Measurements from ENCODE around the gene TMOD3. TPM values are rescaled to one million over a fixed set of nuclear protein-coding genes. Genes with fewer than 3 reads are reported as not detected.
A peak's percentile ranks its signal among the peaks of the same experiment; 100 is the strongest.
"Not testable (repeated sequence)": the region's sequence is repeated elsewhere in the genome, so short reads cannot be mapped to it uniquely, and the experiment has no call there.

The TMOD3 gene
- 28.4 and 35.6 TPM in 2 replicates for total RNA-seq (2014; rRNA removed; shearing (Covaris generic))

DNA sequence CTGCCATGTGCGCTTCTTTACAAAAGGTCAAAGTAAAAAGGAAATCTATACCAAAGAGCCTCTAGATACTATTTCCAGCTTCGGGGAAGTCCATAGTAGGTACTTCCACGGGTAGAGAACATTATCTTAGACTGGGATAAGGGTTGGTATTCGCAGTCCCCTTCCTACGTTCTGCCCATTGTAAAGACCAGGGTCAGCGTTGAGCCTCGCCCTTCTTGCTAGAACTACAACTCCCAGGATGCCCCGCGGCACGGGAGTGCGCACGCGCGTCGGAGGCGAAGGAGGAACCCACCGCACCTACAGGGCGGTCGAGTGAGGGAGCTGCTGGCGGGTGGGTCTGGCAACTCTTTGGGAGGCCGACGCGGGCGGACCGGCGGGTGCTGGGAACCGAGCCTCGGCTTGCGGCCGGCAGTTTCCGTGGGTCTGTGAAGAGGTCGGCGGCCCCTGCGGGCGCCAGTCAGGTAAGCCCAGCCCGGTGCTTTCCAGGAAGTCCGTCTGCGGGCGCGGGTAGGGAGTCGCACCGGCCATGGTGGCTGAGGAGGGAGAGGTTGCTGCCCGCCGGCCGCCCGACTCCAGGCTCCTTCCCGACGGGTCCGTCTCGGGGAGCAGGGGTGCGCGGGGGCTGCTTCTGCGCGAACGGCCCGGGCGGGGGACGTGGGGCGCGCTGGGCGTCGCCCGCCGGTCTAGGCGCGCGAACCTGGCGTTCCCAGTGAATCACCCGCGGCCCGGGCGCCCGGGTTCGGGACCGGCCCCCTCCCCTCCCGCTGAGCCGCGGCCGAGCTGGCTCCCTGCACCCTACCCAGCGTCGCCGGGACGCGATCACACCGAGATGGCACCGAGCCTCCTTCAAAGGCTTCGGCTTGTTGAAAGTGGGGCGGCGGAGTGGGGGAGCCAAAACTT lies at the start of gene TMOD3:
TSS of gene TMOD3 (plus strand) at position 278 of the 900 bp plus-strand sequence. CDS start 33,232 bp downstream, outside the sequence.
- no peaks in the 10 kb centered on the region for H3K27me3 ChIP-seq (ENCODE audit: control insufficient read depth, insufficient read depth, low read length)
- peak within 1 kb of the TSS; percentile 88 for H3K4me3 ChIP-seq (ENCODE audit: insufficient read depth, low read depth, low read length)
- H3K36me3 ChIP-seq (replicated peaks; ENCODE audit: control insufficient read depth, insufficient read depth, low read length): no peaks in the 10 kb centered on the region
- peak; percentile 95 for DNase-seq

DNA sequence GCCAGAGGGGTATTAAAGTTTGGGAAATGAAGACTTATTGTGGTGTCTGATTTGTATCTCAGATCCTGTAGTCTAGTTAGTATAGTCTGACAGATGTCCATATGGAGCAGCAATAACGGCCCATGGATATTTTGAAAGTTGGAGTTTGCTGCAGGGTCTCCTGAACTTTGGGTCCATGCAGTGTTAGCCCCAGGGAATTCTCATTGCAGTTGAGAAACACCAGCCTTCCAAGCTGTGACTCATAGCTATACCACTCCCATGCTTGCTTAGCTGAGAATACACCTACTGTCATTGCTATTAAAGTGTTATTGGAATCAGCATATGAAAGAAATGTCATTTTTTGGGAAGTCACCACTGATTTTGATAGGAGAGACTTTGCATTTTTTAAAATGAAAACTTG lies 48.8 kb upstream of the TMOD3 start:
- Histone ChIP-seq H3K36me3 (replicated peaks; ENCODE audit: control insufficient read depth, insufficient read depth, low read length) (no peaks in the 10 kb centered on the region), H3K4me3 (ENCODE audit: insufficient read depth, low read depth, low read length) (no peak overlapping the region), H3K27me3 (ENCODE audit: control insufficient read depth, insufficient read depth, low read length) (no peaks in the 10 kb centered on the region)
- no peak for DNase-seq

- Histone ChIP-seq H3K36me3 (replicated peaks; ENCODE audit: control insufficient read depth, insufficient read depth, low read length) (no peaks in the 10 kb centered on the region), H3K27me3 (ENCODE audit: control insufficient read depth, insufficient read depth, low read length) (no peaks in the 10 kb centered on the region), H3K4me3 (ENCODE audit: insufficient read depth, low read depth, low read length) (no peak overlapping the region)
- DNase-seq: no peak
These were observed 47.9 kb upstream of the TMOD3 start for GRCh38 chr15:51781506-51781905.

GRCh38 chr15:51782357-51782896 lies 47.0 kb upstream of the TMOD3 start:
- no peak overlapping the region for H3K4me3 ChIP-seq (ENCODE audit: insufficient read depth, low read depth, low read length)
- H3K36me3 ChIP-seq (replicated peaks; ENCODE audit: control insufficient read depth, insufficient read depth, low read length): no peaks in the 10 kb centered on the region
- H3K27me3 ChIP-seq (ENCODE audit: control insufficient read depth, insufficient read depth, low read length): no peaks in the 10 kb centered on the region
- DNase-seq: peak; percentile 72

DNA sequence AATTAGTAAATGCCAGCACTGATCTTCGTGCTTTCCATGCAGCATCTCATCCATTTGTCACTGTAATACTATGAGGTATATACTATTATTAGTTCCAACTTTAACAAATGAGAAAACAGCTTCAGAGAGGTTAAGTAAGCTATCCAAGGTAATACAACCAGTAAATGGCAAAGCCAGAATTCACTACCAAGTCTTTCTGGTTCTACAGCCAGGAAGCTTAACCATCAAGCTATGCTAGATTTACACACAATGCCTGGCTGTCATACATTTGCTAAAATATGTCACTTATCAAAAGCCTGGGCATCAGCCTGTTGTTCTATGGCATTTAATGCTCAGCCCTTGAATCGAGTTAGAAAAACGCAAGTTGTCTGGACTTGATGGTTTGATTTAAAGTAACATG lies 45.5 kb upstream of the TMOD3 start:
- H3K36me3 ChIP-seq (replicated peaks; ENCODE audit: control insufficient read depth, insufficient read depth, low read length): no peaks in the 10 kb centered on the region
- H3K27me3 ChIP-seq (ENCODE audit: control insufficient read depth, insufficient read depth, low read length): no peaks in the 10 kb centered on the region
- no peak for DNase-seq
- no peak overlapping the region for H3K4me3 ChIP-seq (ENCODE audit: insufficient read depth, low read depth, low read length)

- DNase-seq: peak; percentile 37
- H3K36me3 ChIP-seq (replicated peaks; ENCODE audit: control insufficient read depth, insufficient read depth, low read length); H3K4me3 ChIP-seq (ENCODE audit: insufficient read depth, low read depth, low read length); H3K27me3 ChIP-seq (ENCODE audit: control insufficient read depth, insufficient read depth, low read length): not testable (repeated sequence)
These were observed 42.3 kb upstream of the TMOD3 start for GRCh38 chr15:51787130-51787529.

GRCh38 chr15:51792474-51792873 lies 37.0 kb upstream of the TMOD3 start:
- not testable (repeated sequence) for DNase-seq; H3K27me3 ChIP-seq (ENCODE audit: control insufficient read depth, insufficient read depth, low read length); H3K36me3 ChIP-seq (replicated peaks; ENCODE audit: control insufficient read depth, insufficient read depth, low read length); H3K4me3 ChIP-seq (ENCODE audit: insufficient read depth, low read depth, low read length)

DNA sequence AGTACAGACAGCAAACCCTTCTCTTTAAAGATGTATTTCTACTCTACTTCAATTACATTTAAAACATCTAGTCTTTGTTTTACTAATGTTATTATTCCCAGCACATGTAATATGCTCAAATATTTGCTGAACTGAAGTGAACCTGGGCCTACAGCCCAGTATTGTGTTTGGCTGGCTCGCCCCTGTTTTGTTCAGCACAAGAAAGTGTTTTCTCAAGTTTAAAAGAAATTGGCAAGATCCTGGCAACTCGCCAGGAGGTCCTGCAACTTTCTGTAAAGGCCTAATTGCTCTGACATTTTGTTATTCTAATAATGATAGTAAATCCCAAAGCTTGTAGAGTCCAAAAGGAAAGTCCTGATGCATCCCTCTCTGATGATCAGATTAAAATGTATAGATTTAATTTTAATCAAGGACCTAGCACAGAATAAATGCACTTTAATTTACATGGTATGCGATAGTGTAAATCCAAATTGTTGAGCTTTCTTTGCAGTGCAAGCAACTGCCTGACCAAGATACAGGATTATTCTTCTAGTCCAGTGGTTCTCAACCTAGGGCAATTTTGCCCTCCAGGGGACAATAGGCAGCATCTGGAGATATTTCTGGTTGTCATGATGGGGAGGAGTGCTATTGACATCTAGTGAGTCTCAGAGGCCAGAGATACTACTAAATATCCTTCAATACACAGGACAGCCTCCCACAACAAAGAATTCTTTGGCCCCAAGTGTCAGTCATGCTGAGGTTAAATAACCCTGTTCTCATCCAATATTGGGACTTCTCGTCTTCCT lies 35.7 kb upstream of the TMOD3 start:
- Histone ChIP-seq H3K27me3 (ENCODE audit: control insufficient read depth, insufficient read depth, low read length) (no peaks in the 10 kb centered on the region), H3K4me3 (ENCODE audit: insufficient read depth, low read depth, low read length) (no peak overlapping the region), H3K36me3 (replicated peaks; ENCODE audit: control insufficient read depth, insufficient read depth, low read length) (no peaks in the 10 kb centered on the region)
- DNase-seq: no peak

DNA sequence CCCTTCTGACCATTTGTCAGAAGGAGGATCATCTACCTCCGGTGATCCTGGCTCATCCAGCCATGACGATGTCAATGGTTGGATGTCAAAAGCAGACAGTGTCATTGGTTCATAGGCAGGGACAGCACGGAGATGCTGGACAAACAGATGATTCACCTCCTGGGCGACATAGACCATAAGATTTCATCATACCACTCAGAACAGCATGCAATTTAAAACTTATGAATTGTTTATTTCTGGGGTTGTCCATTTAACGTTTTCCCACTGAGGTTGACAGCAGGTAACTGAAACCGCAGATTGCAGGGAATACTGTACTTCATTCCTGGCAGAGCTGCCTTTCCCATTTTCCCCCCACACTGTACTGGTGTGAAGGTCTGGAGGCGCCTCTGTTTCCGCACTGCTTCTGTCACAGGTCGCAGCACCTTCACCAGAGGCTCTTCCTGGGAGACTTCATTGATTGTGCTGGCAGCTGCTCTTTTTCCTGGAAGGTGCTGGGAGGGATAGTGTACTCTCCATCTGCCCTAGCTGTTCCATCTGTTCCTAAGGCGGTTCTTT lies 32.5 kb upstream of the TMOD3 start:
- H3K36me3 ChIP-seq (replicated peaks; ENCODE audit: control insufficient read depth, insufficient read depth, low read length): no peaks in the 10 kb centered on the region
- no peak for DNase-seq

DNA sequence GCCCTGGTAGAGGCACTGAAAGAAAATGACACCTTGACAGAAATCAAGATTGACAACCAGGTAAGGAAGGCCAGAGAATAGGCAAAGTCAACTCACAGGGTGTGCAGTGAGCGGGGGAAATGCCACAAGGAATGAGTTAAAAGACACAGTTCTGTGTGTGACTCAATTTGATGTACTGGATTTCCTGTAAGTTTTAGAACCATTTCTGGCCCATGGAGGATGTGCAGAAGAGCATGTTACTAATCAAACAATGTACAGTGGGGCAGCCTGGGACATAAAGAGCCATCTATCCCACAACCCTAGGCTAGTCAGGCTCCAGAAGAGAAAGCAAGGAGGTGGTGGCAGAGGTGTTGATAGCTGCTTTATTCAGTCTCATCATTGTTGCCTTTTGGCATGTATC lies 31.2 kb upstream of the TMOD3 start:
- no peak for DNase-seq
- no peaks in the 10 kb centered on the region for H3K36me3 ChIP-seq (replicated peaks; ENCODE audit: control insufficient read depth, insufficient read depth, low read length)
- no peak overlapping the region for H3K4me3 ChIP-seq (ENCODE audit: insufficient read depth, low read depth, low read length)
- H3K27me3 ChIP-seq (ENCODE audit: control insufficient read depth, insufficient read depth, low read length): no peaks in the 10 kb centered on the region

More for the DNA sequence above, 32.5 kb upstream of the TMOD3 start:
- Histone ChIP-seq H3K27me3 (ENCODE audit: control insufficient read depth, insufficient read depth, low read length) (no peaks in the 10 kb centered on the region), H3K4me3 (ENCODE audit: insufficient read depth, low read depth, low read length) (no peak overlapping the region)

GRCh38 chr15:51799282-51800252 lies 29.9 kb upstream of the TMOD3 start:
- H3K4me3 ChIP-seq (ENCODE audit: insufficient read depth, low read depth, low read length): no peak overlapping the region
- H3K36me3 ChIP-seq (replicated peaks; ENCODE audit: control insufficient read depth, insufficient read depth, low read length): no peaks in the 10 kb centered on the region
- no peak for DNase-seq
- no peaks in the 10 kb centered on the region for H3K27me3 ChIP-seq (ENCODE audit: control insufficient read depth, insufficient read depth, low read length)

- H3K36me3 ChIP-seq (replicated peaks; ENCODE audit: control insufficient read depth, insufficient read depth, low read length): no peaks in the 10 kb centered on the region
- peak; percentile 54 for DNase-seq
- no peak overlapping the region for H3K4me3 ChIP-seq (ENCODE audit: insufficient read depth, low read depth, low read length)
- no peaks in the 10 kb centered on the region for H3K27me3 ChIP-seq (ENCODE audit: control insufficient read depth, insufficient read depth, low read length)
These were observed 28.0 kb upstream of the TMOD3 start for GRCh38 chr15:51801391-51801835.

- no peak for DNase-seq
- Histone ChIP-seq H3K27me3 (ENCODE audit: control insufficient read depth, insufficient read depth, low read length) (no peaks in the 10 kb centered on the region), H3K36me3 (replicated peaks; ENCODE audit: control insufficient read depth, insufficient read depth, low read length) (no peaks in the 10 kb centered on the region), H3K4me3 (ENCODE audit: insufficient read depth, low read depth, low read length) (no peak overlapping the region)
These were observed 26.9 kb upstream of the TMOD3 start for GRCh38 chr15:51802593-51802992.

All from H7 (cell line).